ENCODE measurements around the gene CALML5.

Gene CALML5

GRCh38 chr10:5514226-5514850 is 15.0 kb upstream of the CALML5 start:
- no peak for DNase-seq

DNA sequence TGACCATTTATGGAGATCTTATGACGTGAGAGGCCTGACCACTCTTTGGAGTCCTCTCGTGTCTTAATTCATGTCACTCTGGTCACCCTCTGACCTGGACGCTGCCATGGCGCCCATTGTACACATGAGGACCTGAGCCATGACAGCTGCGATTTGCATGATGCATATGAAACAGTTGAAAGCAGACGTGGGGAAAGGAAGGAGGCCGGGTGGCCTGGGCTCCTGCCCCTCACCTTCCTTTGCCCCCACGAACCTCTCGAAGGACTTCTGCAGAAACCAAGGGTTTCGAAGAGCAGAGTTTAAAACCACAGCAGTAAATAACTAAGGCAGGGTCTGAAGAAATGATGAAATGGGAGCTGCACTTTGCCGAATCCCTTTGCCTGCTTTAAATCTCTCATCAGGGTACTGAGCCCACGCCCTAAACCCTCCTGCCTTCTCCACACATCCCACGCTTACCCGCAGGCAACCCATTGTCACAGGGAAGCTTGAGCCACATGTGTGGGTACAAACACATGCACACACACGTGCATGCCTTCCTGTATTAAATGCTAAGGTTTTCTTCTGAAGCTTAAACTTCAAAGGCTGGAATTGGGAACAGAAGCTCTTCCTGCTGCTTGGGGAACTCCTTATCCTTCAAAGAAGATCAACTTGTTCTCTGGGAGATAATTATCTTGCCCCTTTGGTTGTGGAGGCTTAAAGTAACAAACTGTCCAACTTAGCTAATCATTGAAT is 13.7 kb upstream of the CALML5 start:
- DNase-seq, result no peak

GRCh38 chr10:5512331-5512730 is 13.0 kb upstream of the CALML5 start:
- DNase-seq, result no peak

DNA sequence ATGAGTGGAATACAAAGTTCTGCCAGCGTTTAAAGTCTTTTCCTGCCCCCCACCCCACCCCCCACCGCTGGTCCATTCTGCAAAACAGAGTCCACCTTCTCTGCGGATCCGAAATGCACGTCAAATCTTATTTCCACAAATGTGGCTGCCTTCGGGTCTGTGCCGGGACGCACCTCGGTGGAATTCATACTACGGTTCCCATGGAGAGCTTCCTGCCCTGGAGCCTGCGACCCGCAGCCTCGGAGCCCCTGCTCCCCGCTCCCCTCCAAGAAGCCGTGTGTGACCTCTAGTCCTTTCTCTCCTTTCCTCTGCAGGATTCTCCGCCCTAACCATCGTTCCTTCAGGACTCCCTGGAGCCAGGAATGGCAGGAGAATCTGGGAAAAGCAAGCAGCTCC is 12.5 kb upstream of the CALML5 start:
- no peak for DNase-seq

GRCh38 chr10:5511231-5511884 is 12.0 kb upstream of the CALML5 start:
- DNase-seq, result no peak

GRCh38 chr10:5510281-5511072 is 11.1 kb upstream of the CALML5 start:
- no peak for DNase-seq

DNA sequence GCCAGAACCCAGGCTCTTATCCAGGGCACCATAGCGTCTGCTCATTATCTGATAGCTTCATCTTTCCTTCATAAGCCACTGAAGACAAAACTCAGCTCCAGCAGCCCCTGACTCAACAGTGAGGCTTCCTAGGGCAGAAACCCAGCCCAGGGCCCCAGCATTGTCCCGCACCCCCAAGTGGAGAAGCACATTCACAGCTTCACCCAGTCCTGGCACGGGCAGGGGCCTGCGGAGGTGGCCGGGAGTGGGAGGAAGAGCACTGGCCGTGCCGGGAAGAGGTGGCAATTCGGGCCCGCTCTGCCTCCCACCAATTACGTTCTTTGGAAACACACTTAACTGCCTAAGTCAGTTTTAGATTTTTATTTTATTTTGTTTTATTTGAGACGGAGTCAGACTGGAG is 10.3 kb upstream of the CALML5 start:
- no peak for DNase-seq

- DNase-seq, result peak; percentile 85
These were observed 9.9 kb upstream of the CALML5 start for GRCh38 chr10:5509236-5509635.

- no peak for DNase-seq
These were observed 9.4 kb upstream of the CALML5 start for GRCh38 chr10:5508786-5509185.

GRCh38 chr10:5508161-5508604 is 8.8 kb upstream of the CALML5 start:
- no peak for DNase-seq

DNA sequence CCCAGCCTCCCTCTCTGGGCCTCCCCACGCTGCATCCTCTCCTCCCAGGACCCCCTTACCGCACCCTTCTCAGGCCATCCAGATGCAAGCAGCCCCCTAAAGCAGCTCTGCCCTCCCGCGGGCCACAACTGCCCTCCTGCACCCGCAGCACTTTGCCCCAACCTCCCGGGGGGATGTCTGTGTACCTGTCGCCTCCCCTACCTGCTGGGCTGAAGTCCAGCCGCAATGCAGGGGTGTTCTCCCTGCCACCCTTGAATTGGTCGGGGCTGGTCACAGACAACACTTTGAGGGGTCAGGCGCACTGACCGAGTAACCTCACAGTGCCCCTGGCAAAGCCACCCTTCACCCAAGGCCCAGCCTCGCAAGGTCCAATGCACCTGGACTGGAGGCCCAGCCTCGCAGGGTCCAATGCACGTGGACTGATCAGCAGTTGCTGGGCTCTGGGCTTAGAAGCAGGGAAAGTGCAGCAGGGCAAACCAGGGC is 8.3 kb upstream of the CALML5 start:
- no peak for DNase-seq

GRCh38 chr10:5506751-5507648 is 7.6 kb upstream of the CALML5 start:
- DNase-seq, result no peak

- no peak for DNase-seq
These were observed 6.9 kb upstream of the CALML5 start for GRCh38 chr10:5506246-5506645.

GRCh38 chr10:5504146-5505072 is 5.0 kb upstream of the CALML5 start:
- DNase-seq, result no peak

DNA sequence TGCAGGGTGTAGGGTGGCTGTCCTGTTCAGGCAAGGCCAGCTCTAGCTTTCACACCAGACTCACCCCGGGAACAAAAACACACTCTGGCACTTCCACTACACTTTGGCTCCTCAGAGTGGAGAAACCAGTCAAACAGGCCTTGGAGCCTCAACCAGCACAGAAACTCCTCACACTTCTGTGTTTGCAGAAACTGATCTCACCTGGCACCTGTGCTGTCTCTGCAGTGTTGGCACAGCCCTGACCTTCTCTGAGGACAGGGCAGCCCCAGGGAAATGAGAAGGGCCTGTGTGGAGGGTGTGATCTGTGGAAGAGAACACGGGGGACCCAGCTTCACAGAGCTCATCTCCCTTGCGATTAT is 4.1 kb upstream of the CALML5 start:
- DNase-seq, result peak; percentile 43

DNA sequence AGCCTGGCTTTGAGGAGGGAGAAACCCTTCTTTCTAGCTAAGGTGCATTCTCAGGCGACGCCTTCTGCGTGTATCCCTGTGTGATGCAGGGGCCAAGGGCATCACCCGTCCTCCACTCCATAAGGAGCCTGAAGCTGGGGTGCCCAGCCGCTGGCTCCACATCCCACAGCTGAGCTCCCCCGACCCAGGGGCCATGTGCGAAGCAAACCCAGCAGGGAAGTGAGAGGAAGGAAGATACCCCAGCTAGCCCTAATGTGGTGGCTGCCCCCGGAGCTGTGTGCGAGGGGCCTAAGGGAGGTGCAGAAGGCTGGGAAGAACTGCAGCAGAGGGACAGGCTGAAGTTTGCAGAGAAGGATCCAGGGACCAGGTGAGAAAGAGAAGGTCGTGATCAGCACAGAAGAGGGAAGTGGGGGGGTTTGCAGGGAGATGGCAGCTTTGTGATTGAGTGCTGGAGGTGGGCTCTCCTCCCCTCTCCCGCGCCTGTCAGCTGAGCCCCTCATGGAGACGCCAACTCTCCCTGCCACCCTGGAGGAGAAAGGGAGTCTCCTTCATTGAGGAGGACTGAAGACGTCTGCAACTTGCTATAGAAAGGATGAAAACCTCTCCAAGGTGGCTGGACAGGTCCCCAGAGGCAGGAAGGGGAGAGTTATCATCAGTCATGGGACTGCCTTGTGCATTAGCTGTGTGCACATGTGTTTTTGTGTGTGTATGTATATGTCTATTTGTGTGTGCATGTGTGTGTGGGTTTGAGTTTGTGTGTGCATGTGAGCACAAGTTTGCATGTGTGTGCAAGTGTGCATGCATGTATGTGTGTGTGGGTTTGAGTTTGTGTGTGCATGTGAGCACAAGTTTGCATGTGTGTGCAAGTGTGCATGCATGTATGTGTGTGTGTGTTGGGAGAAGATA is 3.5 kb upstream of the CALML5 start:
- DNase-seq, result no peak

- DNase-seq, result no peak
These were observed 2.7 kb upstream of the CALML5 start for GRCh38 chr10:5502061-5502521.

DNA sequence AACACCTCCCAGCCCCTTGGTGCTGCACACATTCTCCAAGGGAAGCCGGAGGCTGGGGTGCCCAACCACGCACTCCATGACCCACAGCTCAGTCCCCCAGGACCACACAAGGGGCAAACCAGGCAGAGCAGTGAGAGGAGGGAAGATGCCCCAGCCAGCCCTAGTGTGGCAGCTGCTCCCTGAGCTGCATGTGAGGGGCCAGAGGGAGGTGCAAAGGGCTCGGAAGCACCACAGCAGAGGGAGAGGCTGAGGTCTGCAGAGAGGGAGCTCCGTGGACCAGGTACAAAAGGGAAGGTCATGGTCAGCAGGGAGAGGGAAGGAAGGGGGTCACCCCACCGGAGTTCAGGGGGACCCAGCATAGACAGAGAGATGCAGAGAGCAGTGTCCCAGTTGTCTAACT is 1.5 kb upstream of the CALML5 start:
- DNase-seq, result no peak

- no peak for DNase-seq
These were observed 846 bp upstream of the CALML5 start for GRCh38 chr10:5500162-5500670.

Measured in NCI-H2029 (cell line).